ENCODE data around the gene URAD.
"Not testable (repeated sequence)": the region's sequence is repeated elsewhere in the genome, so short reads cannot be mapped to it uniquely, and the experiment has no call there.

Gene URAD, protein sequence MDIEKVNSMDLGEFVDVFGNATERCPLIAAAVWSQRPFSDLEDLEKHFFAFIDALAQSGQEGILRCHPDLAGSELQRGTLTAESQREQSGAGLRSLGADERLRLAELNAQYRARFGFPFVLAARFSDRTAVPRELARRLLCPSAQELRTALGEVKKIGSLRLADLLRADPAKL

DNA sequence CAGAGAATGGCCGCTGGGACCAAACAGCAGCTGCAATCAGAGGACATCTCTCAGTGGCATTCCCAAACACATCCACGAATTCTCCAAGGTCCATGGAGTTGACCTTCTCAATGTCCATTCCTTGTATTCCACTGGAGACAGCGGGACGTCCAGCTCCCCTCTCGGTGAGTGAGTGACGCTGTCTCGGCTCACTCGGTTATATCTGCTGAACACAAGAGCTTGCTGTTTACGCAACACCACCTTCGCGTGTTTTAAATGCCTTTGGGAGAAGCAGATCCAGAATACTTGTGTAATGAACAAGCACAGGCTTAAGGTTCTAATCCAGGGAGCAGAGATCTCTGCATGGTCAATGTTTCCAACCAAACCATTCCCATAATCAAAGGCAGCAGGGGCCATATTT is at the start of gene URAD:
URAD (minus strand) TSS at position 174 of the 400 bp plus-strand sequence; CDS start at position 118, 56 bp downstream.
- DNase-seq, result no peak

DNA sequence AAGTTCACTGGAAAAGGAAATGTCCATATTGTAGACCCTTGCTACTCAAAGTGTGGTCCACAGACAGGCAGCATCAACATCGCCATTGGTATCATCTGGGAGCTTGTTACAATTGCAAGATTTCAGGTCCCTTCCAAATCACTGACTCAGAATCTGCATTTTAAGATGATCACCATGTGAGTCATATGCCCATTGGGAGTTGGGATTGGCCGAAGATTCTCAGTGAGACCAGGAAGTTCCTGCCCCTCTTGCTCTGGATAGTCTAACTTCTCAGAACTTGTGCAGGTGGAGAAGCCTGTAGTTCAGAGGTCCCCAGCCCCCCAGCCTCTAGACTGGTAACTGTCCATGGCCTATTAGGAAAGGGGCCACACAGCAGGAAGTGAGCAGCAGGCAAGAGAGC is 48.9 kb upstream of the URAD start:
- no peak for DNase-seq

DNA sequence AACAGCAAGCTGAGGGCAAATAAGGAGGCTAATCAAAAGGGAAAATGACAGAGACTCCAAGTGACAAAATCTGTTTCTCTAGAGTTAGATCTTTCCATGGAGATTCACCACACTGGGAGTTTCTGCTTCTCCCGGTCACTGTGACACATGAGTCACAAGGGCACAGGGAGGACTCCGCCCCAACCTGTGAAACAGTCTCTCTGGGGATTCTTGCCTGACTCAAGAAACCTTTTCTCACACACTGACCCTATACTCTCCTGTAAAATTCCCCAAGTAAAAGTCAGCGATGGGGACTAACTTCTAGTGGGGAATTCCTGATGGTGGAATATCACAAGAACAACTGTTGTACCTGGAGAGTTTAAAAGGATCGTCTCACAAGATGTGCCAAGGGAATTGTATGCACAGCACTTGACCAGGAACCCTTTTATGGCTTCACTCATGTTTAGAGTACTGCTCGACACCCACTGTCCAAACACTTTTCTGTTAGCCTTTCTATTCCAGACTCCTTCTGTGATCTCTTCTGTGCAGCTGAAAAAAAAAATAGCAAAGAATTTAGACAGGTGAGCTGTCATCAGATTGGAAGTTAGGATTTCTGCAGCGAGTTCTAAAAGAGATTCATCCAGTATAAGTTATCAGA is 46.8 kb upstream of the URAD start:
- no peak for DNase-seq

DNA sequence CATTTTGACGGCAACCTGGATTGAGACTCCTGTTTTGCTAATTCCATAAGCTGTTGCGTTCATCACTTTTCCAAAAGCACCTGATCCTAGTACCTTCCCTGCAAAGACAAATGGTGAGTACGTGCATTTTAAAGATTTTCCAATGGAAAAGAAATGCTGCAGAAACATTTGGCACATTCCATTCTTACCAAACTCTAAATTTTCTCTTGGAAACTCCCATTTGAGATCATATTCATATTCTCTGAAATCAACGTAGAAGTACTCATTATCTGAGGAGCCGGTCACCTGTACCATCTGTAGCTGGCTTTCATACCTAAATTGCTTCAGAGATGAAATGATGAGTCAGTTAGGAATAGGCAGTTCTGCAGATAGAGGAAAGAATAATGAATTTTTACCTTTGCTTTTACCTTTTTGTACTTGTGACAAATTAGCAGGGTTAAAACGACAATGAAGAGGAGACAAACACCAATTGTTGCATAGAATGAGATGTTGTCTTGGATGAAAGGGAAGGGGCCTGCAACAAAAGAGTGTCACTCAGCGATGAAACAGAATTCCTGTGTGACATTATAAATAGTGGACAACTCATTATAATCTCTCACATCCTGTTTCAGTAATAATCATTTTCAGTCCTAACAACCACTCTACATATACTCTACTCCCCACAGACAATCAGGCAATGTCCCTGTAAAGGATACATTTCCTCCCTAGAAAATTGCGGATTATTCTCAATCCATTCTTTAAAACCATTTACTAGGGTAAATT is 45.6 kb upstream of the URAD start:
- DNase-seq, result no peak

DNA sequence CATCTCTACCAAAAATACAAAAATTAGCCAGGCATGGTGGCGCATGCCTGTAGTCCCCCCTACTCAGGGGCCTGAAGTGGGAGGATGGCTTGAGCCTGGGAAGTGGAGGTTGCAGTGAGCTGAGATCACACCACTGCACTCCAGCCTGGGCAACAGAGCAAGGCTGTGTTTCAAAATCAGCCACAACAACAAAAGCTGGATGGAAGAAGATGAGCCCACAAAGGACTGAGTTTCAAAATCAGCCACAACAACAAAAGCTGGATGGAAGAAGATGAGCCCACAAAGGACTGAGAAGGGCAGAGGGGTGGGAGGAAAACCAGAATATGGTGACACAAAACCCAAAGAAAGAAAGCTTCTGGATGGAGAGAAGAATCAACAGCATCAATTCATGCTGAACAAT is 43.9 kb upstream of the URAD start:
- DNase-seq, result not testable (repeated sequence)

DNA sequence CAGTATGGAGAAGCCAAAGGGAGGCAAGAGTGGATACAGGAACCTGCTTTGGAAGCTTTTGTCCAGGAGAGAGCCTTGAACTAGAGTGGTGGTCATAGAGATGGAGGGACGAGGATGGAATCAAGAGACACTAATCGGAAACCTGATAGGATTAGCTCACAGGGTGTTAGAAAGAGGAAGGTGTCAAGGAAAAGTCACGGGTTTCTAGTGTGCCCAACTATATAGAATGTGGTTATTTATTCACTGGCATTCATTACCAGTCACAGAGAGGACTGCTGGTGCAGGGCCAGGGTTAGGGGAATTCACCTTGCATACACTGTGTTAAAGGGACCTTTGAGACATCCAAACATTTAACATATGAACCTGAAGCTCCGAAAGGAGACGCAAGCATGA is 43.4 kb upstream of the URAD start:
- DNase-seq, result no peak

DNA sequence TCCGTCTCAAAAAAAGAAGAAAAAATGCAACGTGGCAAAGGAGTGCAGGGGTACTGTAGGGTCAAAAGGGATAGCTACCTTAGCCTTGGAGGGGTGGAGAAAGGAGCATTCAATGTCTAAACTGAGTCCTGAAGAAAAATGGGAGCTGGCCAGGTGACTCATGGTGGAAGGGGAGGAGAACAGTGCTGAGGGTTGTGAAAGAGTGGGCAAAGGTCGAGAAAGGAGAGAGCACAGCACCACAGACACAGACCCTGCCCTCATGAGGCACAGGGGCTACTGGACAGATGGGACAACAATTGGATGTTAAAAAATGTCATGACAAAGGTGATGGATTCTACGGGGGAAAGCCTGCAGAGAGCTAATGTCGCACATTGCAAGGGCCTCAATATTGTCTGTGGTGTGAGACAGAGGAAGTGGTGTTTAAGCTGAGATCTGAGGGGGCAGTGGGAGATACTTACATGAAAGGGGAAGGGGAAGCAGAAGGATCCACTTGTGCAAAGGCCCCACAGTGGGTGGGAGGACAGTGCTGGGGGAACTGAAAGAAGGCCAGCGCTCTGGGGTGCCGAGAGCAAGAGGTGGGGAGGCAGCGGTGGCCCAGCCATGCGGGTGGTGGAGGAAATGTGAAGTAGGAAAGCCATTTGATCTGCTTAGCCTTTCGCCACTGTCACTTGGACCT is 42.9 kb upstream of the URAD start:
- no peak for DNase-seq

DNA sequence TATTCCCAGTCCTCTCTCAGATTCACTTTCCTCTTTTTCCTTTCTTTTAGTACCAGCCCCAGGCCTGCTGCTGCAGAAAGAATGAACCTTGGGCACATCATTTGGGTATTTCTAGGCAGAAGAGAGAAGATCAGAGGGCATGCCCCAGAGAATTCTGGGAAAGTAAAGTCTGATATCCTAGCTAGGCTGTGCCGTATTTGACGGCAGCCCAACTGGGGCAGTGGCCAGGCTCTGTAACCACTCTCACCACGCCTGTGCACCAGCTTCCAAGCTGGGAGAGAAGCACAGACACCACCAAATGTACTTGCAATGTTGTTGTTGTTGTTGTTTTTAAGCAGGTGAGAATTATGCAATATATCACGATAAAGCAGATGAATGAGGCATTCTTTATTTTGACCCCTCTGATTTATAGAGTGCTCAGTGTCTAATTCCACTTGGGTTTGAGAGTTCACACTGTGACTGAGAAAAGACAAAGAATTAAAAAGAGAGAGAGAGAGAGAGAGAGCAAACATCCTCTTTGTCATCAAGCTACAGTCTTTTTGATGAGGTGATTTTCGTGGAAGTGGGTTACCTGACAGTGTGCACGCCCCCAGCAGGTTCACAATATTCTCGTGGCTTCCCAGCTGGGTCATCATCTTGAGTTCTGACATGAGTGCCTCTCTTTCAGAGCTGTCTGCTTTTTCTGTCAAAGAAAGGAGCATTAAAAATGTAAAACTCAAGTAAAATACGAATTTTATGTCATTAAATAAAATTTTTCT is 39.3 kb upstream of the URAD start:
- no peak for DNase-seq

DNA sequence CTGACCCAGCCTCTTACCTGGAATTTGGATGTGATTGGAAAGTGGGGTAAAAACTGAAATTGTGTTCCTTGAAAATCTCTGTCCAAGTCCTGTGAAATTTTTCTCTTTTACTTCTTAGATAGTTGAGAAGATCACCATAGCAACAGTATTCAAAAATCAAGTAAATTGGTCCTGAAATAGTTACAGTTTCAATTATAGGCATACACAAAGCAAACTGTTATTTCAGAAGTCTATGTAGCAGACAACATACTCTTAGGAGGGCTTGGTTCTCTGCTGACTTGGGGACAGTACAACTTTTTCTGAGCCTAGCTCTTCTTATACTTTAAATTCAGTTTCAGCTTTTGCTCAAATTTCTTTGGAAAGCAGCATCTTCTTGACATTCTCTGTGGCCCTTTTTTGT is 38.6 kb upstream of the URAD start:
- DNase-seq, result no peak

DNA sequence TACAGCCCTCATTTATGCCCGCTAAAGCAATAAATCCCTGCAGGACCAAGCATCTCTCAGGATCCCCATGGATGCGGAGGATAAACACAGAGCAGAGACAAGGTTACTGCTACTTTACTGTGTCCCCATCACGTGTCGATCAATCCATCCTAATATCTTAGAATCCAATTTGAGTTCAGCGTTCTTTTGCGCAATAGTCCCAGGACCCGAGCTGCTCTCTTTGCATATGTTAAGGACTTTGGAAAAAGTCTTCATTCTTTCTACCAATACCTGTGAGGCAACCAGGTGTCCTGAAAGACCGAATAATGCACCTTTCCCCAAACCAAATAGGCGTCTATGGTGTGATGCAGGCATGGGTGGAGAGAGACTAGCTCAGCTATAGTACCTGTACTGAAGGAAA is 38.0 kb upstream of the URAD start:
- no peak for DNase-seq

DNA sequence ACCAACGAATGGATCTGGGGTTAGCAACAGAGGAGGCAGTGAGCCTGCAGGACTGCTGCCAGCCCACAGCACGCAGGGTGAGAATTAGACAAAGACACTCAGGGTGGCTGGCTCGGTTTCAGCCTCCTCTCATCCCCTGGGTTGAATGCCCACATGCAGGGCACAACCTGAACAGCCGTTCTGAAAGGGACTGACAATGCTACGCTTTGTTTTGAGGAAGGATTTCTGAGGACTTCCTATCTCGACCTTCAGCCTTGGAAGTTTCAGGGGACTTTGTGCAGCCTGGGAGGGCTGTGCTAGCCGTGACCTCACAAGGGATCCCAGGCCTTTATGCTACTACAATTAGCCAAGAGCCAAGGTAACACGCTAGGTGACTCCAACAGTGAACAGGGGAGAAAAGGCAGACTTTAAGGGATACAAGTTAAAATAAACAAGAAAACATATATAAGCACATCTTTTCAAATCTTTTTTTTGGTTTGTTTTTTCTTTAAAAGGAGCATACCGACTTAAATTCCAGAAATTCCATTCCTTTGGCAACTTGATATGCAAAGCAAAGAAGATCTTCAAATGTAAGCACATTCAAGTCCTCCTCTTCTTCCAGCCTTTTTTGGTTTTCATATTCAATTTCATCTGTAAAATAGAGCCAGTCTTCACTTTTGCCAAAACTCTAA is 34.5 kb upstream of the URAD start:
- no peak for DNase-seq

DNA sequence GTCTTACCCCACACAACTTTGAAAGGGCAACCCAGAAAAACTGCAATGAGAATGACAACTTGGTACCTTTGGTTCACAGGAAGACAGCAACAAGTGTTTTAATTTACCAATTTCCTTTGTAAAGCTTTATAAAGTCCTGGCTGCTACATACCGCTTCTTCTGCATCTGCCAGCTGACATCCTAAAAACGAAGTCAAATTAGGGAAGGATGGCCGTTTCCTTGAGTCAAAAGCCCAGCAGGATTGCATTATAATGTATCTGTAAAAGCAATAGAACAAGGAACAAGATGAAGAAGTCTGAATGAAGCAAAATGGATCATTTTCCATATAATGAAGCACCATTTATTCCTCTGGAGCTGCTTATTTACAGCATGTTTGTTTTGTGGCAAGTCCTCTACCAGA is 25.8 kb upstream of the URAD start:
- DNase-seq, result no peak

DNA sequence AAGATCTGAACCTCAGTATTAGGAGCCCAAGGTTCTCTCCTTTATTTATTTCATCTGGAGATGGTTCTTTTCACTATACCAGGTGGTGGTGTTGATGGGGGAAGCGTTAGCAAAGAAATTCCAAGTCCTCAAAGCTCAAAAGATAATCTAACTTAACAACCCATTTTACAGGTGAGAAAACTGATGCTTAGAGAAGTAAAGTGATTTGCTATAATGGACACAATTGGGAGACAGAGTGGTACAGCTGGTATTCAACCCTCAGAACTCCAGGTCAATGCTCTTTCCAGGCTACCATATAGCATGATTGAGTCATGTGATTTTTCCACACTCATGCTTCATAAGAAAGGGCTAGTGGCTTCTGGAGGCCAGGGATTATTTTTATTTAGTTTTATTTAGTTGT is 25.0 kb upstream of the URAD start:
- DNase-seq, result no peak

DNA sequence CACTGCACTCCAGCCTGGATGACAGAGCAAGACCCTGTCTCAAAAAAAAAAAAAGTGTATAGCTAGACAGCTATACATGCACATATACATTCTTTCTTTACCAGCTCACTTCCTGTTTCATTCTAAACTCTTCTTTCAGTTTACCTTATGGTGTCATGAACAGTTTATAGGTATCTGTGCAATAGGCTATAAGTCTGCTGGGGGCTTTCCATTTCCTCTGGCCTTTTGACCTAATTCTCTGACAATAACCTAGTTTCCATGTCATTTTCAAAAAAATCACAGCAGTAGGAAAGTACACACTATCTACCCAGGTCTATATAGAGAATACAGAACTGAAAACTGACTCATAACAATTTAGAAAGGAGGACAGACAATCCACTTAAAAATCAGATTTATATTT is 24.4 kb upstream of the URAD start:
- no peak for DNase-seq

DNA sequence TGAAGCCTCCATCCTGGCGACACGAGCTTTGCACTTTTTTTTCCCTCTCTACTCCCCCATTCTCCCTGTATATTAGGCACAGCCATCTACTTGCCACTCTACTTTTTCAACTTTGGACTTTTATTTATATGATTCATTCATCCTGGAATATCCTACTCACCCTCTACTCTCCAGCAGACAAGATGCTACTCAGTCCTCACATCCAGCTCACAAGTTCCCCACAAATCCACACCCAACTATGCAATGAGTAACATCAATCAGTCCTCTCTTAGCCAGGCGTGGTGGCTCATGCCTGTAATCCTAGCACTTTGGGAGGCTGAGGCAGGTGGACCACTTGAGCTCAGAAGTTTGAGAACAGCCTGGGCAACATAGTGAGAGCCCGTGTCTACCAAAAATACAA is 23.9 kb upstream of the URAD start:
- no peak for DNase-seq

DNA sequence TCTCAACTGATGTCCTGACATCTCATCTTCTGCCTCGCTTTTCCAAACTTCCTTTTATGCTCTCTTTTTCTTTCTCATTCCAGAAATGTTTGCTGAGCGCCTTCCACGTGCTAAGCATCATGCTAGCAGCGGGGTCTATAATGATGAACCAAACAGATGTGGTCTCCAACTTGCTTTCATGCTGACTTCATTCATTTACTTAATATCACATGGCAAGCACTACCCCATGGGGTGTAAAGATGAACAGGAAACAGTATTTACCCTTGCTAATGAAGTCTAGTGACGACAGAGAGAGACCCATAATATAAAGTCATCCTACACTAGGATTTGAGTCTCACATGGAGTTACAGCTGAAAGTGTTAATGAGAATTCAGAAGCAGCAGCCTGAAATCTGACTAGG is 21.6 kb upstream of the URAD start:
- DNase-seq, result no peak

DNA sequence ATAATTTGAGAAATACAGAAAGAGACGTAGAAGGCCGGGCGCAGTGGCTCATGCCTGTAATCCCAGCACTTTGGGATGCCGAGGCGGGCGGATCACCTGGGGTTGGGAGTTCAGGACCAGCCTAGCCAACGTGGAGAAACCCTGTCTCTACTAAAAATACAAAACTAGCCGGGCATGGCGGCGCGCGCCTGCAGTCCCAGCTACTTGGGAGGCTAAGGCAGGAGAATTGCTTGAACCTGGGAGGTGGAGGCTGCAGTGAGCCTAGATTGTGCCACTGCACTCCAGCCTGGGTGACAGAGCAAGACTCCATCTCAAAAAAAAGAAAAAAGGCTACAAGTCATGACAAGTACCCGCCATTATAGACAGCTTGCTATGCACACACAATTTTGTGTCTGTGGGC is 16.5 kb upstream of the URAD start:
- not testable (repeated sequence) for DNase-seq

DNA sequence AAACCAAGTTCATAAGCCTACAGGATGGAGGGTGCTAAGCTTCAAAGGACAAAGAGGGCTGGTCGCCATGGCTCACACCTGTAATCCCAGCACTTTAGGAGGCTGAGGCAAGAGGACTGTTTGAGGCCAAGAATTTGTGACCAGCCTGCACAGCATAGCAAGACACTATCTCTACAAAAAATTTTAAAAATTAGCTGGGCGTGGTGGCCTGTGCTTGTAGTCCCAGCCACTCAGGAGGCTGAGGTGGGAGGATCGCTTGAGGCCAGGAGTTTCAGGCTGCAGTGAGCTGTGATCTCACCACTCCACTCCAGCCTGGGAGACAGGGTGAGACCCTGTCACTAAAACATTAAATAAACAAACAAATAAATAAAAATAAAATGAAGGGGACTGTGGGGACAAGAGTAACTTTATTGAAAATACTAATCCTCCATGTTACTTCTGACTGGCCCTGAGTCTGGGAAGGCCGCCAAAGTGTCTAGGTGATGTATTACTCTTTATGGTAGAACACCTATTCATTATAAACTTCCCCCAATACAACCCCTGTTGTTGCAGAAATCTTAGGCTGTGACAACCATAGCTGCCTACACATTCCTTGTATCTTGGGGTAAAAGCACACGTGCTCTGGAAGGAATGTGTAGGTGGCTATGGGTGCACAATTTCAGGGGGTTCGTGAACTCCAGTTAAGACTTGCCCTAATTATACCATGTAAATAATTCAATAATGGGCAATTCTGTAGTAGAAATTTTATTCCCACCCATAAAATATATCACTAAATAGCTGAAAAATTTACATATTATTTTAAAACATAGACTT is 14.6 kb upstream of the URAD start:
- no peak for DNase-seq

DNA sequence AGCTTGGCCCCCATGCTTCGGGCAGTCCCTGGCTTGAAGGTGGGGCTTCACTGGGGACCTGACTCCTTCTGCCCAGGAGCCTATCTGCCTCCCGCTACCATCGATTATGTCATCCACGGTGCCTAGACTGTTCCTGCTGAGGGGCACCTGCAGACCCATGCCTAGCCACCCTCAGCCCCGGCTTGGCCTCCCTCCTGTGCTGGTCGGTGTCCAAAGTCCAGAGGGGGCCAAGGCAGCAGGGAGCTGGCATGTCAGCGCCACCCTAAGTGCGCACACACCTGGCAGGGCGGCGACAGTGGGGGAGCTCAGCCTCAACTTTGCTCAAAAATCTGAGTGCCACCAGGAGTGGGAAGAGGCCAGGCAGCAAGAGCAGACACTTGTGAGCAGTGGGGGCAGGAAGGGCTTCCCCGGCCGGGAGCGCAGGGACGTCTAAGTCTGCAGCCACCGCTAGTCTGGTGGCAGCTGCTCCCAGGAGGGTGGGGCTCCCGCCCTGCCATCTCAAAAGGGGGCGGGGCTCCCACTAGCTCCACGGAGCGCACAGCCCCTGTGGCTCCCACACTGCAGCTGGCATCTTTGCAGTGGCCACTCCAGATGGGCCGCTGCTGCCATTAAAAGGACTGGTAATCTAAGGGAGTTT is 13.5 kb upstream of the URAD start:
- no peak for DNase-seq

DNA sequence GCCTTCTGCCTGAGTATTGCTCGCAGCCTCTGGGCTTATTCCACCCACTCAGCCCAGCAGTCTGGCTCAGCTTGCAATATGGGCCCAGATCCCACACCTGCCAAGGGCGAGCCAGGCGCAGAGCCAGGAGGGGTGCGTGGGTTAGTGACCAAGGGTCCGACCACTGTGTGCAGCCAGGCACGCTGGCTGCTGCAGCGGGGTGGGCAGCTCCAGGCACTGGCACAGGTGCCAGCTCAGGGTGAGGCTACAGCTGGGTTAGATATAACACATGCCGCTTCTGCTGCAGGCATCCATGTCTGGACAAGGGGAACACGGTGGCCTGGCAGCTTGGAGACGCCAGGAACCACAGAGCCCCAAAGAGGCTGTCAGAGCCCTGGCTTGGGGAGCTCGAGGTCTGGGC is 12.6 kb upstream of the URAD start:
- DNase-seq, result no peak

DNA sequence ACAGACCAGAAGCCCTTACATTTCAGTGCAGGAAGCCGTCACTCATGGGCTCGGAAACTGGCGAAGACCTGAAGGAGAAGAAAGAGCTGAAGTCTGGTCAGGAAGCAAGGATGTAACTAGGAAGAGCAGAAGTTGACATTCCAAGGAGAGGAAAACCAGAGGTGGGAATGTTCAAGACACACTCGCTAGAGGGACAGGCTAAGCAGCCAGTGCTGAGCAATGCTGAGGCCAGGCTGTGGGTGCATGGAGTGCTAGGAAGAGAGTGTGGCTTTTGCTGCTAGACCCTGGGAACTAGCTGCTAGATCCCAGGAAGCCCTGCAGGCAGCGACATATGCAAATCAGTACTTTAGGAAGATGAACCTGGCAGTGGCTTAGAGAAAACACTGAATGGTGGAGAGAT is 12.1 kb upstream of the URAD start:
- no peak for DNase-seq

Measured in NCI-H146 (cell line).